Forelimb muscle (tissue), 1 donor: ENCODE data around the gene CAPS2. TPM values are rescaled to one million over a fixed set of nuclear protein-coding genes. Genes with fewer than 3 reads are reported as not detected.

Source experiments
- polyA plus RNA-seq: library from polyadenylated mRNA; unstranded; fragments of 120-200 nt; gene quantifications from one replicate; pipeline ENCODE4 v1.2.1, GENCODE V29; 2013; ENCODE audit not compliant: insufficient read length

The CAPS2 gene
- polyA plus RNA-seq, 1 donor, result 2.1 TPM

Other genes with a start within 250 kb of the CAPS2 start
- gene KCNC2, start 120.5 kb downstream of the CAPS2 start, polyA plus RNA-seq, result 0.38 TPM
- 0.20 TPM for gene GLIPR1L1, start 4.3 kb upstream of the CAPS2 start, polyA plus RNA-seq
- gene GLIPR1L2, start 60.8 kb upstream of the CAPS2 start, polyA plus RNA-seq, result 1.8 TPM
- gene GLIPR1, start 150.4 kb upstream of the CAPS2 start, polyA plus RNA-seq, result 10.3 TPM
- gene KRR1, start 181.3 kb upstream of the CAPS2 start, polyA plus RNA-seq, result 54.4 TPM